Measurements from ENCODE around the gene PLXNB2.

The PLXNB2 gene

DNA sequence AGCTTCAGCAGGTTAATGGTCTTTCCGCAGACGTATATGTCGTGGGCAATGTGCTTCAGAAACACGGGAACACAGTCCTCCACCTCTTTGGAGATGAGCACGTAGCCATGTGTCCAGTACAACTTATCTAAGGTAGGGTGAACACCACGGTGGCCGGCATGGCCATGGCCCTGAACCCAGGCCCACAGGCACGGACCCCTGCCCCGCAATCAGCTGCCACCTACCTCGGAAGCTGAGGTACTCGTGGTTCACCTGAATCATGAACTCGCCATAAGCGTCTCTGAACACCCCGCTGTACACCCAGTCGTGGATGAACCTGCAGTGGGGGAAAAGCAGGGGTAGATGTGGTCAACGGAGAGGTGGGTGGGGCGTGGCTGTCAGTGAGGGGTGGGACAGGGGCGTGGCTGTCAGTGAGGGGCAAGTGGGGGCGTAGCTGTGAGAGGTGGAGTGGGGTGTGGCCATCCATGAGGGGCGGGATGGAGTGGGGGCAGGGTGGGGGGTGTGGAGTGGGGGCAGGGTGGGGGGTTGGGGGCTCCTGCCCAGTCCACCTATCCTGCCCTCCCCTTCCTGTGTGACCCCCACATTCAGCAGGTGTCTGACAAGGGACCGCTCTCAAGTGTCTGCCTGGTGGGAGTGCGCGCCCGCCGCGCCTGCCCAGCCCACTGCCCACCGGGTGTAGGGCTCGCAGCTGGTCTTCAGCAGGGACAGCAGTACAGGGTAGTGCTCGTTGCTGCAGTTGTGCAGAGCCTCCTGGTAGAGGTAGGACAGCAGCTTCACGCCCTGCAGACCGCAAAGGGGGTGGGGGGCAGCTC lies 81.2 kb downstream of the PLXNB2 start:
- no peak for DNase-seq (ENCODE audit: low read depth)
- no peak overlapping the region for H3K4me3 ChIP-seq (ENCODE audit: low read length)
- TF ChIP-seq, protein P1, sequence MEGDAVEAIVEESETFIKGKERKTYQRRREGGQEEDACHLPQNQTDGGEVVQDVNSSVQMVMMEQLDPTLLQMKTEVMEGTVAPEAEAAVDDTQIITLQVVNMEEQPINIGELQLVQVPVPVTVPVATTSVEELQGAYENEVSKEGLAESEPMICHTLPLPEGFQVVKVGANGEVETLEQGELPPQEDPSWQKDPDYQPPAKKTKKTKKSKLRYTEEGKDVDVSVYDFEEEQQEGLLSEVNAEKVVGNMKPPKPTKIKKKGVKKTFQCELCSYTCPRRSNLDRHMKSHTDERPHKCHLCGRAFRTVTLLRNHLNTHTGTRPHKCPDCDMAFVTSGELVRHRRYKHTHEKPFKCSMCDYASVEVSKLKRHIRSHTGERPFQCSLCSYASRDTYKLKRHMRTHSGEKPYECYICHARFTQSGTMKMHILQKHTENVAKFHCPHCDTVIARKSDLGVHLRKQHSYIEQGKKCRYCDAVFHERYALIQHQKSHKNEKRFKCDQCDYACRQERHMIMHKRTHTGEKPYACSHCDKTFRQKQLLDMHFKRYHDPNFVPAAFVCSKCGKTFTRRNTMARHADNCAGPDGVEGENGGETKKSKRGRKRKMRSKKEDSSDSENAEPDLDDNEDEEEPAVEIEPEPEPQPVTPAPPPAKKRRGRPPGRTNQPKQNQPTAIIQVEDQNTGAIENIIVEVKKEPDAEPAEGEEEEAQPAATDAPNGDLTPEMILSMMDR (conservative IDR thresholded peaks at IDR 0.05; ENCODE audit: low read depth, low read length): no peak

DNA sequence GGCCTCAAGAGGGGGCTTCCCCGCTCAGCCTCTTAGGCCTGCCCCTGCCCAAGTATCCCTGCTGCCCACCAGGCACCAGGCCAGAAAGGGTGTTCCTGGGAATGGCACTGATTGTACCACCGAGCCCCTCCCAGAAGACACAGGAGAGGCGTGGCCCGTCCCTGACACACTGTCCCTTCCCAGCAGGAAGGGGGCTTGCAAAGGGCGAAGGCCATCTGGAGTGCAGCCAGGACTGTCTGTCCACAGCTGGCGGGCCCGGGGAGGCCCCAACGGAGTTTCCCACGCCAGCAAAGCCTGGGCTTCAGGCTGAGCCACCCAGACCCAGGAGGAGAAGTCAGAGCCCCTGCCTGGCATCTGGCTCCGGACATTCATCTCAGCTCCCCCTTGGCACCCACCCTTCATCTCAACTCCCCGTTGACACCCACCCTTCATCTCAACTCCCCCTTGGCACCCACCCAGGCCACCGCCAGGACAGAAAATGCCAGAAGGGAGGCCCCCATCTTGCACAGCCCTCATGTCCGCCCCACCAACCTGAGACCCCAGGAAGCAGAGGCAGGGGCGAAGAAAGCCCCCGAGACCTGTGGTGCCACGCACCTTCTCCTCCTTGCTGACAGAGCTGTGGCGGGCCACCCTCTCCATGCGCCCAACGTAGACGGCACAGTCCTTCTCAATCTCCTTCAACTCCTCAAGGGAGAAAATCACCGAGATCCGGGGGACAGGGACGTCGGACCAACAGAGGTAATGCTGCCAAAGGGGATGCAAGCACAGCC lies 82.1 kb downstream of the PLXNB2 start:
- TF ChIP-seq, protein P1 (conservative IDR thresholded peaks at IDR 0.05; ENCODE audit: low read depth, low read length): no peak
- no peak for DNase-seq (ENCODE audit: low read depth)
- no peak overlapping the region for H3K4me3 ChIP-seq (ENCODE audit: low read length)
